Prostate gland (tissue), 2 donors: ENCODE data around the gene SFRP5. TPM values are rescaled to one million over a fixed set of nuclear protein-coding genes. Genes with fewer than 3 reads are reported as not detected.

Experiments
- DNase-seq: peaks from one replicate; pipeline ENCODE4 v3.0.0-alpha.2; 2019; ENCODE audit warnings: low spot score
- H3K27ac ChIP-seq, 2 donors: fragments of 200-600 bp; sonication (generic); 2 replicates each; pipeline ENCODE4 v1.5.1; 2017 to 2019
- H3K27me3 ChIP-seq: fragments of 200-600 bp; sonication (generic); replicated peaks from 2 replicates; pipeline ENCODE4 v1.5.1; 2019; ENCODE audit not compliant: insufficient read depth
- H3K36me3 ChIP-seq, 2 donors: fragments of 200-600 bp; sonication (generic); 1 replicate in 1 of 2; 2 replicates in 1 of 2; pipeline versions ENCODE4 v1.5.1 to v1.8.1; 2017 to 2019
- H3K4me1 ChIP-seq: fragments of 200-600 bp; sonication (generic); replicated peaks from 2 replicates; pipeline ENCODE4 v1.5.1; 2019
- H3K4me3 ChIP-seq, 2 donors: fragments of 200-600 bp; sonication (generic); 2 replicates each; pipeline ENCODE4 v1.5.1; 2017 to 2019
- H3K9me3 ChIP-seq: fragments of 200-600 bp; sonication (generic); 2 replicates; pipeline ENCODE4 v1.5.1; 2017
- CTCF ChIP-seq, 4 experiments: fragments of 200-600 bp in 2 of 4; fragments of 450-650 bp in 2 of 4; sonication (generic) in 2 of 4; IDR thresholded peaks; 1 replicate in 3 of 4; 2 replicates in 1 of 4; pipeline ENCODE4 v1.5.1; 2016 to 2019; ENCODE audit warnings: antibody characterized with exemption in 4 of 4, mild to moderate bottlenecking in 2 of 4, moderate library complexity in 2 of 4
- POLR2A ChIP-seq: fragments of 450-650 bp; IDR thresholded peaks from one replicate; pipeline ENCODE4 v1.6.1; 2016; ENCODE audit warnings: antibody characterized with exemption, mild to moderate bottlenecking
- POLR2AphosphoS5 ChIP-seq: sonication (generic); formaldehyde crosslinking; IDR thresholded peaks from one replicate; pipeline ENCODE4 v1.6.1; 2017; ENCODE audit warnings: antibody characterized with exemption
- WGBS: methylation state at CpG from one replicate; pipeline ENCODE4 v1.1.5; 2018; 5-methylcytosine and 5-hydroxymethylcytosine counted together
- intact Hi-C: fragments of 100-400 bp; cut with DNase I; formaldehyde crosslinking; loops from one replicate; pipeline ENCODE4 v1.14.2; 2022
- total RNA-seq, 2 donors: library from RNA; depleted of rRNA; stranded (reverse); fragments of >200 nt; gene quantifications; one replicate each; pipeline ENCODE4 v1.1.0, GENCODE V29; 2016

The SFRP5 gene
- total RNA-seq, 2 donors from 2014 or later, result 0.23 to 3.2 TPM

- Histone ChIP-seq H3K36me3 (no peaks in the 10 kb centered on the region), H3K4me1 (no peaks in the 10 kb centered on the region), H3K9me3 (no peaks in the 10 kb centered on the region), H3K4me3 (no peak overlapping the region), H3K27ac (no peak overlapping the region), H3K27me3 (no peaks in the 10 kb centered on the region)
- intact Hi-C loops, result no loop called here
- WGBS, result 79% methylated on average over 11 of the region's 11 CpGs
- TF ChIP-seq CTCF (IDR thresholded peaks at IDR 0.05) (no peak), POLR2AphosphoS5 (no peak), POLR2A (no peak)
- no peak for DNase-seq
Measured at GRCh38 chr10:97782455-97783228, 10.8 kb upstream of the SFRP5 start.

GRCh38 chr10:97781618-97782331, 10.0 kb upstream of the SFRP5 start:
- TF ChIP-seq POLR2A, result no peak
- no peak for TF ChIP-seq POLR2AphosphoS5
- no peak for TF ChIP-seq CTCF (IDR thresholded peaks at IDR 0.05)
- DNase-seq, result no peak
- H3K27me3 ChIP-seq, result no peaks in the 10 kb centered on the region

GRCh38 chr10:97780841-97781617, 9.2 kb upstream of the SFRP5 start:
- no peaks in the 10 kb centered on the region for H3K36me3 ChIP-seq
- no peaks in the 10 kb centered on the region for H3K9me3 ChIP-seq
- 47% methylated on average over 7 of the region's 7 CpGs for WGBS
- no peaks in the 10 kb centered on the region for H3K27me3 ChIP-seq
- no peaks in the 10 kb centered on the region for H3K4me1 ChIP-seq
- TF ChIP-seq POLR2A (no peak), CTCF (IDR thresholded peaks at IDR 0.05) (no peak), POLR2AphosphoS5 (no peak)
- intact Hi-C loops, result no loop called here
- no peak overlapping the region for H3K4me3 ChIP-seq
- DNase-seq, result no peak
- H3K27ac ChIP-seq, result no peak overlapping the region

More at GRCh38 chr10:97781618-97782331, 10.0 kb upstream of the SFRP5 start:
- WGBS, result 68% methylated on average over 14 of the region's 14 CpGs
- Histone ChIP-seq H3K4me1 (no peaks in the 10 kb centered on the region), H3K36me3 (no peaks in the 10 kb centered on the region), H3K27ac (no peak overlapping the region), H3K9me3 (no peaks in the 10 kb centered on the region), H3K4me3 (no peak overlapping the region)
- intact Hi-C loops, result no loop called here

GRCh38 chr10:97779975-97780374, 8.2 kb upstream of the SFRP5 start:
- no peaks in the 10 kb centered on the region for H3K4me1 ChIP-seq
- TF ChIP-seq CTCF (IDR thresholded peaks at IDR 0.05) (no peak), POLR2AphosphoS5 (no peak), POLR2A (no peak)
- intact Hi-C loops, result no loop called here
- DNase-seq, result no peak
- 87% methylated on average over 3 of the region's 3 CpGs for WGBS
- H3K27me3 ChIP-seq, result no peaks in the 10 kb centered on the region
- H3K9me3 ChIP-seq, result no peaks in the 10 kb centered on the region
- H3K27ac ChIP-seq, result no peak overlapping the region
- no peaks in the 10 kb centered on the region for H3K36me3 ChIP-seq
- no peak overlapping the region for H3K4me3 ChIP-seq
